Umbilical cord (tissue), 2 donors: ENCODE results near the gene ATP1A1. TPM values are rescaled to one million over a fixed set of nuclear protein-coding genes. Genes with fewer than 3 reads are reported as not detected.

Experiments used
- DNase-seq: peaks from one replicate; pipeline ENCODE4 v3.0.0-alpha.2; 2015; ENCODE audit warnings: low spot score
- total RNA-seq: library from RNA; depleted of rRNA; stranded (reverse); fragments of >200 nt; gene quantifications from one replicate; pipeline ENCODE4 v1.2.3, GENCODE V29; 2014; ENCODE audit warnings: low replicate concordance; ENCODE audit not compliant: insufficient read depth

Gene ATP1A1
- total RNA-seq, 1 donor from 2014 or later, result 43.3 TPM

DNA sequence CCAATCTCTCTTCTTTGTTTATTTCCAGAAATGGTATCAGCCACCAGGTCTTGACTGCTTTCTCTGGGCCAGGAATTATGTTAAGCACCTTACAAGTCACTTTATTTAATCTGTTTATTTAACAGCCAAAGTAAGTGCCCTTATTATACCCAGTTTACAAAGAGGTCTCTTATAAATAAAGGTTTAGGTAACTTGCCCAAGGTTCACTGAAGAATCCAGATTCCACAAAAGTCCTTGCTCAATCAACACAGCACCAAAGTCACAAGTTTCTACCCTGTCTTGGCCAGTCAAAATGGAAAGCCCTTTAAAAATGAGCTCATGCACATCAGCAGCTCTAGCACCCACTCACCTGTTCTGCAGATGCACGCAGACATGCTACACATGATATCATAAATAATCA, 28.0 kb upstream of the ATP1A1 start:
- DNase-seq, result no peak

DNA sequence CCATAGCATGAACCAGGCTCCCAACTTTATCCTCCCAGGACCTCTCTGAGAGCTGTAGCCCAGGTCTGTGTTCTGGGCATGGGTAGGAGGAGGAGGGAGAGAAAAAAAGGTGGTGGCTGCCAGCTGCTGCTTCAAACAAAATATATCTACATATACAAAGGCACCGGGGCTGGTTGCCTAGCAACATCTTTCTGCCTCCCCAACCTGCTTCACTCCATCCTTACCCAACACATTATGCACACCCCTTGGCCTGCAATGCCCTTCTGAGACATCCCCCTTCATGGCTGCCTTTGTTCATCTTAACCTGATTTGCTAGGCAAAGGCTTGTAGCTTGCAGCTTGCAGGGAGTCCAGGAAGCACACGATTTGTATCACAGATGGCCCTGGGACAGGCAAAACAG, 27.2 kb upstream of the ATP1A1 start:
- peak; percentile 53 for DNase-seq

DNA sequence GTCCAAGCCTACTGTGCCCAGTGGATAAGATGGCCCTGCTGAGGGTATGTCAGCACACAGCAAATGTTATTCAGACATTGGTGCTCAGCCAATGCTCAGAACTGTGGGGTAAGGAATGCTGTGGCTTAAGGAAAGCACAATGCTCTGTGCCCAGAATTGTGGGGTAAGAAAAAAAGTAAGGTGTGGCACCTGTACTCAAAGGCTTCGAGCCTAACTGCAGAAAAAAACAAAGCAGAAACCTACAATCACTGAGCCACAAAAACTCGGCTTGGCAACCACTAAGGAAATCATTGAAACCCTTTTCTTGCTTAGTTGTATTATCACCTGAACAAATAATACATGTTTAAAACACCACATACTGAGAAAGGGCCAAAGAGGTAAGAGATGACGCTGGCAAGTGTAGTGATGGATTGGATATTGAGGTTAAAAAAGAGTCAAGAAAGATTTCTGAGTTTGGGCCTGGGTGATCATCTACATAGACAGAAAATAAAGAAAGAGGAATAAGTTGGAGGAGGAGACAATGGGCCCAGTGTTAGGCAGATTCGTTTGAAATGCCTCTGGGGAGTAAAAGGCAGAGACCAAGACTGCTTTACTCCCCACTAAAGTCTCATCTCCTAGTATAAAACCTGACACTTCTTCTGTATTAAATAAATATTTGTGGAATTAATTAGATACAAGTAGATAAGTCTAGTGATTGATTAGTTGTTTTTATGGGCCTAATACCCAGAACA, 25.9 kb upstream of the ATP1A1 start:
- no peak for DNase-seq

DNA sequence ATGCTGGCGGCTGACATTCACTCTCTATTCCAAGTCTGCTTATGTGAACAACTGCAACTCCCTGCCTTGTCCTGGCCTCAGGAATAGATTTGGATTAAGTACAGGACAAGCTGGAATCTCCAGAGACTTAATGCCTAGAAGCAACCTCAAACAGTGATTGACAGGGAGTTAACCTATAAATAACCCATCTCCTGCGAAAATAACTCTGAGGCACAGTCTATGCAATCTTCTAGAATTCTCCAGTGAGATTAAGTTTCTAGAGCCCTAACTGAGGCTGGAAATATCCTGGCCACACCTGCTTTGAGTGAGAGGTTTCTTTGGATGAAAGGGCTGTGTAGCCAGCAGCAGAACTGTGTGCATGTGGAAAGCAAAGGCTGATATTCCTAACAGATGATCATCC, 25.3 kb upstream of the ATP1A1 start:
- peak; percentile 59 for DNase-seq

DNA sequence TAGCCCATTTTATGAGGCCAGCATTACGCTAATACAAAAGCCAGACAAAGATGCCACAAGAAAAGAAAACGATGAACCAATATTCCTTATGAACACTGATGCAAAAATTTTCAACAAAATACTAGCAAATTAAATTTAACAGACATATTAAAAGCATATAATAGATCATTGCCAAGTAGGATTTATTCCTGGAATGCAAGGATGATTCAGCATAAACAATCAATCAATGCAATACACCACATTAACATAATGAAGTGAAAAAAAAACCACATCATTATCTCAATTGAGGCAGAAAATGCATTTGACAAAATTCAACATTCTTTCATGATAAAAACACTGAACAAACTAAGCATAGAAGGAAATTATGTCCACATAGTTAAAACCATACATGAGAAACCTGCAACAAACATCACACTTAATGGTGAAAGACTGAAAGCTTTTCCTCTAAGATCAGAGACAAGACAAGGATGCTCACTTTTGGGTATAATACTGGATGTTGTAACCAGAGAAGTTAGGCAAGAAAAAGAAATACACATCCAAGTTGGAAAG, 22.9 kb upstream of the ATP1A1 start:
- no peak for DNase-seq

DNA sequence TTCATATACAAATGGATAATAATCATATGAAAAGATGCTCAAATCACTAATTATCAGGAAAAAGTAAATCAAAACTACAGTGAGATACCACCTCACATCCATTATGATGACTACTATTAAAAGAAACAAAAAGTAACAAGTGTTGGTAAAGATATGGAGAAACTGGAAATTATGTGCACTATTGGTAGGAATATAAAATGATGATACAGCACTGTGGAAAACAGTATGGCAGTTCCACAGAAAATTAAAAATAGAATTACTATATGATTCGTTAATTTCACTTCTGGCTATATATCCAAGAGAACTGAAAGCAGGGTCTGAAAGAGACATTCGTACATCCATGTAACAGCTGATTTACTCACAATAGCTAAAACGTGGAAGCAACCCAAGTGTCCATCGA, 21.1 kb upstream of the ATP1A1 start:
- no peak for DNase-seq

DNA sequence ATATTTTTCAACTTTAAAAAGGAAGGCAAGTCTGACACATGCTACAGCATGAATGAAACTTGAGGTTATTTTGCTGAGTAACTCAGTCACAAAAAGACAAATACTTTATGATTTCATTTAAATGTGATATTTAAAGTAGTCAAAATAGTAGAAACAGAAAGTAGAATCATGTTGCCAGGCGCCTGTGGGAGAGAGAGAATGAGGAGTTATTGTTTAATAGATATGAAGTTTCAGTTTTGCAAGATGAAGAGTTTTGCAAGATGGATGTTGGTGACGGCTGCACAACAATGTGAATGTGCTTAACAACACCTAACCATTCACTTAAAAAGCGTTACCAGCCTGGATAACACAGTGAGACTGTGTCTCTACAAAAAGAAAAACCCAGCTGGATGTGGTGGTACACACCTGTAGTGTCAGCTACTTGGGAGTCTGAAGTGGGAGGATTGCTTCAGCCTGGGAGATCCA, 20.7 kb upstream of the ATP1A1 start:
- DNase-seq, result no peak

DNA sequence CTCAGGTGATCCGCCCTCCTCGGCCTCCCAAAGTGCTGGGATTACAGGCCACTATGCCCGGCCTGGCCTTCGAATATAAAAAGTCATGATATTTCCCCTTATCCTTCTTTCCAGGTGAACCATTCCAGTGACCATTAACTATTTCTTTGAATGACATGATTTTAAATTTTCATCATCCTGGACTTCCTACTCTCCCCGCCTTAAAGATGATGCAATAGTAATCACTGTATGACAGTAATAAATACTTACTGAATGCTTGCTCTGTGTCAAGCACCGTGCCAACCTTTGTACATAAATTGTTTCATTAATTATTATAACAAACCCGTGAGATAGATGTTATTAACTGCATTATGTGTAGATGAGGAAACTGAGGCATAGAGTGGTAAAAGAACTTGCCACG, 19.9 kb upstream of the ATP1A1 start:
- no peak for DNase-seq

DNA sequence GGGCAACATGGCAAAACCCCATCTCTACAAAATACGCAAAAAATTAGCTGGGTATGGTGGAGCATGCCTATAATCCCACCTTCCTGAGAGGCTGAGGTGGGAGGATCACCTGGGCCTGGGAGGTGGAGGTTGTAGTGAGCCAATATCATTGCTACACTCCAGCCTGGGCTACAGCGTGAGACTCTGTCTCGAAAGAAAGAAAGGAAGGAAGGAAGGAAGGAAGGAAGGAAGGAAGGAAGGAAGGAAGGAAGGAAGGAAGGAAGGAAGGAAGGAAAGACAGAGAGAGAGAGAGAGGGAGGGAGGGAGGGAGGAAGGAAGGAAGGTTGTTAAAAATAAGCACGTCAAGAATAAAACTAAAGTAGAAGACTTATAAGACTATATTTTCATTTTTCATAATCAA, 17.0 kb upstream of the ATP1A1 start:
- DNase-seq, result no peak

DNA sequence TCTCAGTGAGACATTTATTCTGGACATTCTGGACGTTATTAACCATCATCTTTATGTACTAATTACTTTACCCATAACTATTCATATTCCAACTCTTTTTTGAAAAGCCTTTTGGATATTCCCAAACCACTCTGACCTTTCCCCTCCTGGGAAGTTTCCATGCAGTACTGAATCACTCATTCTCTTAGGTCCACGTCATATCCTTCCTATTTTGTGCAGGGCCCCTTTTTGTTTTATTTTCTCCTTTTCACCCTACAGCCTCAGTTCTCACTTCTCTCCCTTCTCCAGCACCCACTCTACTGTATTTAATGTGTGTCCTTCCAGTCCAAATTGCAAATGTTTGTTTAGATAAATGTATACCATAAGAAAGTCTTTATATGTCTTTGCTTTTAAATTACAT, 16.4 kb upstream of the ATP1A1 start:
- no peak for DNase-seq

DNA sequence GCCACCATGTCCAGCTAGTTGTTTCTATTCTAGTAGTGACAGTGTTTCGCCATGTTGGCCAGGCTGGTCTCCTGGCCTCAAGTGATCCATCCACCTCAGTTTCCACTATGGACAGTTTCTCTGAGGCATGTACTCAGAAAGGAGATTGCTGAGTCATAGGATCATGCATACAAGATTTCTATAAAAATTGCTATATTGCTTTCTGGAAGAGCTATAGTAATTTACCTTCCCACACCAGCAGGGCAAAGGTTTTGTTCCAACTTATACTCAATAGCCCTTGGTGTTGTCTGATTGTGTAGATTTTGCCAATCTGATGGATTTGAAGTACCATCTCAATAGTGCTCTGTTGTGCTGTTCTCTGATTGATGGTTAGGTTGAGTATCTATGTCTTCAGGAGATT, 15.6 kb upstream of the ATP1A1 start:
- DNase-seq, result no peak

DNA sequence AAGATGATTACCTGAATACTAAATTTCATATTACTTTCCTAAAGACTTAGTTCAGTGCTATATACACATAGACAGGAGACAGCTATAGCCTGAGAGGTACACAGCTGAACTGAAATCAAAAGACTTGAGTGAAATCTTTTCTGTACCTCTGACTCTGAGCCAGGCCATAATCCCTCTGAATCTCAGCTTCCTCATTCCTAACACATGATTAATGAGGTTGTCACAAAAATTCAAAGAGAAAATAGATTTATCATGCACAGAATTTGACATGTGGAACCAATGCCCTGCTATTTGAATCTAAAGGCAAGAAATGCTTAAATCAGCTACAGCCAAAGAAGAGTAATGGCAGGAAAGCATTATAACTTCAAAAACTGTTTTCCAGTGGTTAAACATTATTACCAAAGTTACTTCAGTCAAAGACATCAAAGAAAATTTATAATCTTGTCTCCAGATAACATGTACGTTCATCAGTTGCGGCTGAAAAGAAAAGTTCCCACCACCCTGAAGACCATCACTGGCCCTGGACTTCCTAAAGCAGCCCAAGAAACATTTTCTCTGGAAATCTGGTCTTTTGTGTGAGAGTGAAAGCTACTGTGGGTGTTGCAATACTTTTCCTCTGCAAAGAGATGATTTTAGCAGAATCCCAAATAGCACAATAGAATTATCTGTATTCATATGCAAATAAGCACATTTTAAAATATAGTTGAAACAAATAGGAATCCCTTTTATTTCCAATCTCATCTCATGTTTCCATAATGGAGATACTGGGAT, 13.8 kb upstream of the ATP1A1 start:
- no peak for DNase-seq

DNA sequence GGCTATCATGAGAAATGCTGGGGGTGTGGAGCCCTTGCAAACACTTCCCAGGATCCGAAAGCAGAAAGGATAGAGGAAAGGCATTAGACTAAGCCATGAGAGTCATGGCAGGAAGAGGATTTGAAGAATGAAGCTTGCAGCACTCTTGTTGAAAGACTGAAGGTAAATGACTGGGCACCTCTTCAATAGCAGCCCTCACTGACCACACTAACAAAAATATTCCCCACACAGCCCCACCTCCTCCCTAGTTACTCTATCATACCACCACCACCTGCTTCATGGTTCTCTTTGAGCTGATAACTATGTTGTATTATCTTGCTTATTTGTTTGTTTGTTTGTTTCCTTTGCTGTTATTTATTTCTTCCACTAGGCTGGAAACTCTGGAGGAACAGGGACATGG, 13.2 kb upstream of the ATP1A1 start:
- DNase-seq, result no peak

DNA sequence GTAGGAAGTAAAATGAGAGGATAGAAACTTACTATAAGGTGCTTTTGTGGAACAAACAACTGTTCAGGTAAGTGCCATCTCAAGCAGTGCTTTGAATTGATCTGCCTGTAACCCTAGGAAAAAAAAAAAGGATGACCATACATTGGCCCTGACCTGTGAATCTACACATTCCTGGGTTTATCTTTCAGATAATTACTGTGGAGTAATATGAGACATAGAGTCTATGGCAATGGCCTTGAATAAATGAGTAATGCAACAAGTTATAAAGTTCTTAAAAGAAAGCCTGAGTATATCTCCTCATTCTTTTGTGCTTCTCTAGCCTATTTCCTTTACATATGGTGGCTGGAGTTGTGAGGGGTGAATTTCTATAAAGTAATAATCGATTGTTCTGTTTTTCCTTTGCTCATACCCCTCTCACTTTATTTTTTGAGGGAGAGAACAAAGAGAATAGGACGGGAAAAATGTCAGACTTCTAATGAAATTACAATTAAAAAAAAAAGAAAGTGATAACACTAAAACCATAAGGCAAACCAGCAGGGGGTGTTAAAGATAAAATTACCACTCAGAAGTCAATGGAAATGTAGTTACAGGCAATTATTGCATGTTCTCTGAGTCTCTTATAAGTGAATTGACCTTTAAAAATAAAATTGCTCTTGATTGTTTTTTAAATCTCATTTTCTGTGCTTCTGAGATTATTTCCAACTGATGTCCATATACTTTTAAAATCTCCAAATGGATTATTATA, 12.4 kb upstream of the ATP1A1 start:
- no peak for DNase-seq

DNA sequence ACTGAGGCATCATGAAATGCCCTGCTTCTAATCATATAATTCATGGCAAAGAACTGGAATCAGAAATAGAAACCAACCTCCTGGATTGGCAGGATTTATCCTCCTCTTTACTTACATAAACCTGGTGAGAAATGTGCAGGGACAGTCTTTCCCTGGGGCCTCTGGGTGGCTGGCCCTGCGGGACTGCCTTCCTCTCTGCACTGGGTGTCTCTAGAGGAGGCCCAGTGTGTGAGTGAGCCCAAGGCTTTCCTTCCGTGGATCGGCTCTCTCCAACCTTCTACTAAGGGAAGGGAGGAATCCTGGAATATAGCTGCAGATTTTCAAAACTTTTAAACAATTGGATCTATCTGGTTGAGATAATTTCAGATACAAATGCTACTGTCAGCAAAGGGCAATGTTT, 11.4 kb upstream of the ATP1A1 start:
- DNase-seq, result no peak

DNA sequence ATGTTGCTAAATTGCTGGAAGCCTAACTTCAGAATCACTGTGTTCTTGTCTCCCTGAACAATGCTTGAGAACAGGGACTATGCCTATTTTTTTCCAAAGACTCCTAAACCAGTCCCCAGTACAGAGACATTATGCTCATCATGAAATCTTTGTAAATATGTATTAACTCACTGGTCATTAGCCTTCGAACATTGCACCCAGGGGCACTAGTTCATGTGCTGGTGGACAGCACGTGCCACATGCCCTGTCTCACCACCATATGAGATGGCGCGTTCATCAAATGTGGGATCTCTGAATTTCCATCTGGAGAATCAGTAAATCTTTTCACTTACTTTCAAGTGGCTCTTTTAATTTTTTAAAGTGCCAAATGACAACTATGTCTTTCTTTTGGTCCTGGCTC, 11.0 kb upstream of the ATP1A1 start:
- DNase-seq, result no peak

DNA sequence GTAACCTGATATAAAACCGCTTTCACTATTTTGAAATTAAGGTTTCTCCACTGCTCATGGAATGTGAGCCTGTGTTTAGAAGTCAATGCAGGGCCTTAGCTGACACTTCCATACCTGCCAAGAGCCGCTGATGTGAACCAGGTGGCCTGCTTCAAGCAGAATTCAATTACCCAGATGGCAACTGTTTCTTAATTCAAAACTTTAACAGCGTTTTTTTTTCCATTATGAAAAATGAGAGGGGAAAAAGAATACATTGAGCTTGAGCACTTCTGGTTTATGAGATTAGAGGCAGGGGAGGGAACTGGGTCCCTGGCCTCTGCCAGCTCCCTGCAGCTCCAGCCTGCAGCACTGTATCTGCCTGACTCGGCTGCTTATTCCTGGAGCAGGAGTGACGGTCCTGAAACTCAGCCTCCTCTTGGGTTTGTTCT, 7.7 kb upstream of the ATP1A1 start:
- DNase-seq, result peak; percentile 65

DNA sequence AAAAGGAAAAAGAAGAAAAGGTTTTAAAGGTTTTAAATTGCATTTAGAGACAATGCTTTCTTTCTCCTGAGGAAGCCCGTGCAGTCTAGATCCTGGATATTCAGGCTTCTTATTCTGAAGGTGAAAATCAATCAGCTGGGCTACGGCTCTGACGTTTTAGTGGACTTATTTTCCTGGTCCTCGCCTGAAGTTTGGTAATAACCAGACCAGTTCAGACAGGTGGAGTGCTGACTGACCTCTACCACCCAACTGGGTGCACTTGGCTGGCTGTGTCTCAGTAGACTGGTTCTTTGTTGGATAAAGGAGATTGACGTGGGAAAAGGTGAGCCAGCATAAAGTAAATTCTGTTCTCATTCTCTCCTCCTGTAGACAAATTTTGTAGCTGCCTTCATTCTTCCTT, 7.2 kb upstream of the ATP1A1 start:
- DNase-seq, result no peak

DNA sequence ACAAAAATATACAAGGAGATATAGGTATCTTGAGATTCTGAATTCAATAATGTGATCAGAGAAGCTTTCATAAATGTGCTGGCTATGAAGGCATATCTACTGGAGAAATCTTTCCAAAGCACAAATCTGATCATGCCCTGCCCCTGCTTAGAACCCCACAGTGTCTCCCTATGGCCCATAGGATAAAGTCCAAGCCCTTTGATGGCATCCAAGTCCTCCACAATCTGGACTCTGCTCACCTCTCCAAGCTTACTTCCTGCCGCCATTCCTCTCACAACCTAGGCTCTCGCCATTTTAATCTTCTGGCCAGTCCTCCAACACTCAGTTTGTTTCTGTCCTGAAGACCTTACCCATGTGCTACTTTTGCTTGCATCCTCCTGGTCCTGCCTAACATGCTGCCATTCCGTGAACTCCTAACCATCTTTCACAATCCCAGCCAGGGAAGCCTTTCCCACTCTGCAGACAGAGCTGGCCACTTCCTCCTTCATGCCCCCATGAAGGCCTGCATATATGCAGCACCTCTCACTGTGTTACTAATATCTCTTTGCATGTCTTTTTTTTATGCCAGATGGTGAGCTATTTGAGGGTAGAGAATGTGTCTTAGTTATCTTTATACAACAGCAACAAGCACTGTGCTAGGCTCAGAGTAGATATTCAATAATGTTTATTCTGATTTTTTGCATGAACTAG, 5.6 kb upstream of the ATP1A1 start:
- DNase-seq, result no peak

DNA sequence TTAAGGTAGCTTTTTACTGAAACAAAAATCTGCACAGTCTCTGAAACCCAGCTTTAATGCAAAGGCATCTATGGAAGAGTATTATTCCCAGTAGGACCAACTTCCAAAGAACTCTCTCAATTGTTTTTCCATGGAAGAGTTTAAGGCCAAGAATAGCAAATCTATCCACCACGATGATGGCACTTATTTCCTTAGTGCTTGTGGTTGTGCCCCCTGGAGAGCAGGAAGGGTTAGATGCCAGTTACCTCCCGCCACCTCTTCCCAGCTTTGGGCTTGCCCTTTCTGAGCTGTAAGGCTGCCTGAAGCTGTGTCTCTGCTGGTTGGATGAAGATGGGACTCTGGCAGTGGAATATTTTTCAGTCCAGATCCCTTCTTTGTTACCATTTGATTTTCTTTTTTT, 4.8 kb upstream of the ATP1A1 start:
- no peak for DNase-seq

DNA sequence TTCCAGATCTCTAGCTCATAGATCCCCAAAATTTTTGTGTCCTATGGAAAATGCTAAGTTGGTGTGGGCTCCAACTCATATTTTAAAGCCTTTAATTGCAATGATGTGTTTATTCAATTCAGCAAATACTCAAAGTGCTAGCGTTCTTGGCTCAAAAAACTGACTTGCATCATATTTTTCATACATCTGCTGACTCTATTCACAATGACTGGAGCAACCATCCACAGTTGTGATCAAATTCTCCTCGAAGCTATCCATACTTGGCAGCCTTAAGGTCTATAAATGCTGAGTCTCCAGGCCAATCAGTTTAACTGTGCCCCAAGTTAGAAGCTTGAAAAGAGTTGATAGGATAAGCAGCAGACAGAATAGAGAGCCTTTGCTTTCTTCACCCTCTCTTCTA, 2.9 kb upstream of the ATP1A1 start:
- DNase-seq, result no peak

DNA sequence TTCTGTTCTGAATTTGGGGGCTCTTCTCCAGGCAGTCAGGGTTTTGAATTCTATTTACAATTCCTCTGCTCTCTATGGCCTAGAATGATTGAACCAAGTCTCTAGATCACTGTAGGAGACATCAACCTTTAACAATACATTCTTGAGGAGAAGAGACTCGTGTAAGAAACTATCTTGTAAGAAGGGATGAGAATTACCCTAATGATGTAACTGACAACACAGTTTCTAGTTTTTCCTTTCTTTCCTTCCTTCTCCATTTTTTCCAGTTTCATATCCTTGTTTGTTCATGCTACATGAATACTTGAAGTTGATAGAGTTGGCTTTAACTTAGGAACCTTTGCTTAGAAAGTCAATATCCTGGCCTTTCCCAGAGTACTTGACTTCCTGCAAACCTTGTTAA, 1.3 kb upstream of the ATP1A1 start:
- no peak for DNase-seq
